Measurements from ENCODE around the gene S100A3. TPM values are rescaled to one million over a fixed set of nuclear protein-coding genes. Genes with fewer than 3 reads are reported as not detected.
"Not testable (repeated sequence)": the region's sequence is repeated elsewhere in the genome, so short reads cannot be mapped to it uniquely, and the experiment has no call there.

Gene S100A3
- total RNA-seq, 1 experiment from 2014 or later: 0.33 TPM

GRCh38 chr1:153585006-153585405, 35.9 kb upstream of the S100A3 start:
- ATAC-seq (no peak), DNase-seq (ENCODE audit: low spot score) (no peak)
- TF ChIP-seq TCF7 (CRISPR knock-in tag; IDR thresholded peaks at IDR 0.05; ENCODE audit: low read depth): no peak
- TF ChIP-seq ZNF281 (CRISPR knock-in tag; IDR thresholded peaks at IDR 0.05): no peak
- no peak for TF ChIP-seq ZSCAN18 (CRISPR knock-in tag; IDR thresholded peaks at IDR 0.05)
- no peak for TF ChIP-seq E2F4 (CRISPR knock-in tag; IDR thresholded peaks at IDR 0.05; ENCODE audit: borderline replicate concordance, low read depth)
- no peak for TF ChIP-seq ARID4B (CRISPR knock-in tag; IDR thresholded peaks at IDR 0.05; ENCODE audit: borderline replicate concordance)
- TF ChIP-seq FOXP4 (CRISPR knock-in tag; IDR thresholded peaks at IDR 0.05): no peak
- Mint-ChIP-seq H3K4me3 (no peak overlapping the region), H3K27me3 (ENCODE audit: low read depth) (no peaks in the 10 kb centered on the region), H3K36me3 (no peaks in the 10 kb centered on the region), H3K9me3 (no peaks in the 10 kb centered on the region), H3K27ac (no peak overlapping the region), H3K4me1 (peaks cover 4% of the 10 kb centered on the region)
- POLR2A ChIA-PET: interaction anchor here (1.0 kb wide), 1 partner anchor 49 kb away, joined by 4 read pairs; the partner anchor contains the start of gene CHTOP
- CTCF ChIA-PET: interaction anchor here (1.1 to 5.2 kb wide), 6 partner anchors 13 to 231 kb away, joined by 3 to 29 read pairs (median 4); partner anchors contain the start of genes S100A1 and S100A13

GRCh38 chr1:153583976-153584375, 34.9 kb upstream of the S100A3 start:
- no peak for ATAC-seq
- H3K27me3 Mint-ChIP-seq (ENCODE audit: low read depth): no peaks in the 10 kb centered on the region

GRCh38 chr1:153583514-153583913, 34.5 kb upstream of the S100A3 start:
- H3K4me3 Mint-ChIP-seq: not testable (repeated sequence)

More at GRCh38 chr1:153583976-153584375, 34.9 kb upstream of the S100A3 start:
- H3K36me3 Mint-ChIP-seq: no peaks in the 10 kb centered on the region
- TF ChIP-seq ZNF416 (CRISPR knock-in tag; IDR thresholded peaks at IDR 0.05): no peak
- TF ChIP-seq SMAD3 (CRISPR knock-in tag; IDR thresholded peaks at IDR 0.05; ENCODE audit: borderline replicate concordance): no peak
- TF ChIP-seq FOXJ3 (CRISPR knock-in tag; IDR thresholded peaks at IDR 0.05; ENCODE audit: borderline replicate concordance): no peak
- no peak for TF ChIP-seq NFATC4 (CRISPR knock-in tag; IDR thresholded peaks at IDR 0.05)
- TF ChIP-seq ESRRA (CRISPR knock-in tag; IDR thresholded peaks at IDR 0.05; ENCODE audit: borderline replicate concordance): no peak
- TF ChIP-seq RORB (CRISPR knock-in tag; IDR thresholded peaks at IDR 0.05): no peak
- TF ChIP-seq GABPB1 (CRISPR knock-in tag; IDR thresholded peaks at IDR 0.05): no peak
- no peak overlapping the region for H3K4me3 Mint-ChIP-seq
- H3K9me3 Mint-ChIP-seq: no peaks in the 10 kb centered on the region
- ChIA-PET POLR2A (interaction anchor here (0.7 kb wide), 1 partner anchor 711 kb away, joined by 3 read pairs; no protein-coding TSS in a partner anchor), CTCF (interaction anchor here (1.3 to 5.2 kb wide), 3 partner anchors 12 to 44 kb away, joined by 3 to 29 read pairs (median 9); partner anchors contain the start of genes S100A1 and S100A13)
- no peak for DNase-seq (ENCODE audit: low spot score)
- no peak overlapping the region for H3K27ac Mint-ChIP-seq
- H3K4me1 Mint-ChIP-seq: peaks cover 6% of the 10 kb centered on the region

GRCh38 chr1:153582836-153583235, 33.8 kb upstream of the S100A3 start:
- POLR2A ChIA-PET; ATAC-seq; DNase-seq (ENCODE audit: low spot score); H3K36me3 Mint-ChIP-seq; H3K27ac Mint-ChIP-seq; H3K9me3 Mint-ChIP-seq; H3K27me3 Mint-ChIP-seq (ENCODE audit: low read depth); H3K4me3 Mint-ChIP-seq: not testable (repeated sequence)
- CTCF ChIA-PET: interaction anchor here (0.9 to 5.2 kb wide), 3 partner anchors 10 to 45 kb away, joined by 3 to 29 read pairs (median 3); partner anchors contain the start of genes S100A1 and S100A13
- peaks cover 15% of the 10 kb centered on the region for H3K4me1 Mint-ChIP-seq

More at GRCh38 chr1:153583514-153583913, 34.5 kb upstream of the S100A3 start:
- not testable (repeated sequence) for H3K27me3 Mint-ChIP-seq (ENCODE audit: low read depth); DNase-seq (ENCODE audit: low spot score); ATAC-seq; H3K9me3 Mint-ChIP-seq; H3K36me3 Mint-ChIP-seq; H3K27ac Mint-ChIP-seq
- ChIA-PET POLR2A (interaction anchor here (0.7 kb wide), 1 partner anchor 711 kb away, joined by 3 read pairs; no protein-coding TSS in a partner anchor), CTCF (interaction anchor here (5.2 kb wide), 1 partner anchor 45 kb away, joined by 29 read pairs; the partner anchor contains the start of genes S100A1 and S100A13)
- H3K4me1 Mint-ChIP-seq: peaks cover 11% of the 10 kb centered on the region
